IMR-90 (cell line): ENCODE measurements around the gene SRSF2. TPM values are rescaled to one million over a fixed set of nuclear protein-coding genes. Genes with fewer than 3 reads are reported as not detected.
A peak's percentile ranks its signal among the peaks of the same experiment; 100 is the strongest.

ENCODE experiments used
- ATAC-seq: fragments of 200-7000 bp; cut with Tn5 transposase; 2 replicates; pipeline ENCODE4 v1.9.1; 2020; ENCODE audit warnings: low read depth, mild to moderate bottlenecking, moderate library complexity
- BruUV-seq: library from RNA; stranded (reverse); fragments of 400-500 nt; replicated peaks from 2 replicates; lab custom pipeline; 2021; lab: Mats Ljungman, UMichigan
- CTCF ChIA-PET: fragments of 300-600 bp; formaldehyde crosslinking; extraction: SDS; loops from one replicate; lab custom pipeline; 2021; ENCODE audit warnings: antibody characterized with exemption; lab: Yijun Ruan, JAX
- POLR2A ChIA-PET: fragments of 300-600 bp; sonication (Branson Sonifier 250); formaldehyde crosslinking; loops from one replicate; lab custom pipeline; 2022; ENCODE audit warnings: antibody characterized with exemption; ENCODE audit not compliant: unreplicated experiment; lab: Charles Lee
- DNase-seq: peaks from one replicate; pipeline ENCODE4 v3.0.0; 2013
- H2AFZ ChIP-seq: replicated peaks from 2 replicates; pipeline ENCODE3; 2013; ENCODE audit warnings: low read length, mild to moderate bottlenecking; ENCODE audit not compliant: poor library complexity
- H2AK5ac ChIP-seq: 2 replicates; pipeline ENCODE4 v1.6.1; 2013; ENCODE audit warnings: low read depth, low read length, inconsistent platforms
- H2AK9ac ChIP-seq: replicated peaks from 2 replicates; pipeline ENCODE3; 2013; ENCODE audit warnings: mild to moderate bottlenecking, low read depth, low read length, moderate library complexity; ENCODE audit not compliant: poor library complexity
- H2BK120ac ChIP-seq: 2 replicates; pipeline ENCODE4 v1.6.1; 2013; ENCODE audit warnings: low read depth, low read length, inconsistent platforms
- H2BK15ac ChIP-seq: 3 replicates; pipeline ENCODE4 v1.6.1; 2013; ENCODE audit warnings: low read depth, low read length, inconsistent platforms
- H2BK20ac ChIP-seq: 2 replicates; pipeline ENCODE4 v1.6.1; 2013; ENCODE audit warnings: low read depth, mild to moderate bottlenecking, inconsistent platforms, low read length, moderate library complexity
- H2BK5ac ChIP-seq: 2 replicates; pipeline ENCODE4 v1.6.1; 2013; ENCODE audit warnings: mild to moderate bottlenecking, low read depth, low read length, inconsistent platforms; ENCODE audit not compliant: poor library complexity, severe bottlenecking
- H3K14ac ChIP-seq: replicated peaks from 2 replicates; pipeline ENCODE4 v1.6.1; 2013; ENCODE audit warnings: low read depth, low read length, inconsistent platforms
- H3K18ac ChIP-seq: 2 replicates; pipeline ENCODE4 v1.6.1; 2013; ENCODE audit warnings: low read depth, low read length, control low read depth
- H3K23ac ChIP-seq: 2 replicates; pipeline ENCODE4 v1.6.1; 2013; ENCODE audit warnings: low read depth, low read length, inconsistent platforms
- H3K27ac ChIP-seq: 2 replicates; pipeline ENCODE4 v1.5.1; 2013; ENCODE audit warnings: mild to moderate bottlenecking, control low read depth, low read length; ENCODE audit not compliant: insufficient read depth
- H3K27me3 ChIP-seq: 2 replicates; pipeline ENCODE4 v1.6.1; 2013; ENCODE audit warnings: low read length; ENCODE audit not compliant: control insufficient read depth, insufficient read depth
- H3K36me3 ChIP-seq: 2 replicates; pipeline ENCODE4 v1.6.1; 2013; ENCODE audit warnings: low read length, mixed read lengths; ENCODE audit not compliant: control insufficient read depth, insufficient read depth
- H3K4ac ChIP-seq: 2 replicates; pipeline ENCODE4 v1.6.1; 2013; ENCODE audit warnings: low read depth, low read length, inconsistent platforms
- H3K4me1 ChIP-seq: 2 replicates; pipeline ENCODE4 v1.6.1; 2013; ENCODE audit warnings: low read length, mixed read lengths; ENCODE audit not compliant: control insufficient read depth, insufficient read depth
- H3K4me2 ChIP-seq: 2 replicates; pipeline ENCODE4 v1.6.1; 2013; ENCODE audit warnings: low read depth, mild to moderate bottlenecking, control low read depth, low read length, moderate library complexity
- H3K4me3 ChIP-seq: 2 replicates; pipeline ENCODE4 v1.5.1; 2013; ENCODE audit warnings: low read depth, mild to moderate bottlenecking, control low read depth, low read length, moderate library complexity; ENCODE audit not compliant: insufficient read depth
- H3K56ac ChIP-seq: 2 replicates; pipeline ENCODE4 v1.6.1; 2013; ENCODE audit warnings: low read length, inconsistent platforms; ENCODE audit not compliant: insufficient read depth; ENCODE audit errors: extremely low read depth
- H3K79me1 ChIP-seq, 2 experiments: 2 replicates each; pipeline ENCODE4 v1.6.1; 2013; ENCODE audit warnings: low read length in 2 of 2, inconsistent platforms in 1 of 2, low read depth in 1 of 2
- H3K9ac ChIP-seq: 2 replicates; pipeline ENCODE4 v1.6.1; 2013; ENCODE audit warnings: low read depth, low read length, control low read depth
- H3K9me1 ChIP-seq: 2 replicates; pipeline ENCODE4 v1.6.1; 2013; ENCODE audit warnings: low read length, inconsistent platforms; ENCODE audit not compliant: insufficient read depth
- H3K9me3 ChIP-seq: 2 replicates; pipeline ENCODE4 v1.6.1; 2013; ENCODE audit warnings: low read length; ENCODE audit not compliant: control insufficient read depth, insufficient read depth
- H4K20me1 ChIP-seq: 2 replicates; pipeline ENCODE4 v1.6.1; 2013; ENCODE audit warnings: low read length, inconsistent platforms; ENCODE audit not compliant: insufficient read depth
- H4K5ac ChIP-seq: 2 replicates; pipeline ENCODE4 v1.6.1; 2013; ENCODE audit warnings: mild to moderate bottlenecking, low read depth, low read length, control low read depth
- H4K8ac ChIP-seq, 2 experiments: 2 replicates each; pipeline ENCODE4 v1.6.1; 2013; ENCODE audit warnings: low read depth in 2 of 2, low read length in 2 of 2, control low read depth in 1 of 2, inconsistent platforms in 1 of 2
- H4K91ac ChIP-seq: 2 replicates; pipeline ENCODE4 v1.6.1; 2013; ENCODE audit warnings: low read depth, low read length, inconsistent platforms; ENCODE audit not compliant: insufficient read depth
- CEBPB ChIP-seq: IDR thresholded peaks from 2 replicates; pipeline ENCODE4 v1.6.1; 2012; ENCODE audit warnings: low read depth, low read length, improper control_type of control experiment
- FOS ChIP-seq: fragments of 150-350 bp; IDR thresholded peaks from 2 replicates; pipeline ENCODE4 v1.6.1; 2016; ENCODE audit warnings: low read depth, low read length
- MAFK ChIP-seq: IDR thresholded peaks from 2 replicates; pipeline ENCODE4 v1.6.1; 2012; ENCODE audit warnings: low read depth, low read length, improper control_type of control experiment
- MAZ ChIP-seq: IDR thresholded peaks from 2 replicates; pipeline ENCODE4 v1.6.1; 2012; ENCODE audit warnings: low read depth, mild to moderate bottlenecking, low read length, improper control_type of control experiment, moderate library complexity, borderline replicate concordance
- MXI1 ChIP-seq: IDR thresholded peaks from 2 replicates; pipeline ENCODE4 v1.6.1; 2012; ENCODE audit warnings: low read depth, mild to moderate bottlenecking, low read length, moderate library complexity, borderline replicate concordance
- NFE2L2 ChIP-seq: fragments of 150-350 bp; IDR thresholded peaks from 2 replicates; pipeline ENCODE4 v1.6.1; 2016; ENCODE audit warnings: low read depth, mild to moderate bottlenecking, low read length
- POLR2A ChIP-seq: IDR thresholded peaks from 2 replicates; pipeline ENCODE4 v1.6.1; 2012; ENCODE audit warnings: mild to moderate bottlenecking, low read depth, low read length
- RAD21 ChIP-seq: IDR thresholded peaks from 2 replicates; pipeline ENCODE4 v1.6.1; 2012; ENCODE audit warnings: low read length, improper control_type of control experiment
- RFX5 ChIP-seq: IDR thresholded peaks from 2 replicates; pipeline ENCODE4 v1.8.0; 2012; ENCODE audit warnings: low read depth, mild to moderate bottlenecking, low read length, moderate library complexity
- SMC3 ChIP-seq: fragments of 150-350 bp; IDR thresholded peaks from 2 replicates; pipeline ENCODE4 v1.6.1; 2016; ENCODE audit warnings: low read depth, mild to moderate bottlenecking, antibody characterized with exemption, low read length, moderate library complexity
- WGBS, 2 experiments: methylation state at CpG; one replicate each; pipeline versions ENCODE4 v1.1.5 to v1.1.7; 2013; ENCODE audit warnings: missing lambda C conversion rate in 2 of 2; ENCODE audit not compliant: insufficient read length in 1 of 2; ENCODE audit errors: extremely low coverage in 2 of 2; 5-methylcytosine and 5-hydroxymethylcytosine counted together
- dilution Hi-C: fragments of 300-500 bp; cut with HindIII; formaldehyde crosslinking; loops from one replicate; pipeline ENCODE4 v1.14.3; 2018; ENCODE audit warnings: low sequenced_read_pairs; ENCODE audit not compliant: unreplicated experiment
- in situ Hi-C: fragments of 300-500 bp; cut with MboI; formaldehyde crosslinking; loops from 3 replicates; pipeline ENCODE4 v1.14.3; 2019; ENCODE audit warnings: low sequenced_read_pairs, inconsistent platforms, mixed read lengths
- intact Hi-C: fragments of 100-400 bp; cut with micrococcal nuclease; formaldehyde crosslinking; loops from 2 replicates; pipeline ENCODE4 v1.10.0; 2022
- polyA plus RNA-seq, 3 experiments: library from polyadenylated mRNA; depleted of rRNA; stranded (reverse); fragments of >200 nt; gene quantifications; 2 replicates each; pipeline ENCODE4 v1.2.3, GENCODE V29; 2012; ENCODE audit warnings: low replicate concordance in 1 of 3
- total RNA-seq: library from RNA; depleted of rRNA; stranded (reverse); fragments of >200 nt; gene quantifications from 2 replicates; pipeline ENCODE4 v1.2.3, GENCODE V29; 2012
- TF ChIP-seq, protein P1 (sequence below): fragments of 150-350 bp; IDR thresholded peaks from 2 replicates; pipeline ENCODE4 v1.6.1; 2017; ENCODE audit warnings: mild to moderate bottlenecking, antibody characterized with exemption, low read length, low read depth
- TF ChIP-seq, protein P2 (sequence below): conservative IDR thresholded peaks from 2 replicates; pipeline ENCODE4 v1.5.1; 2012; ENCODE audit warnings: mild to moderate bottlenecking, low read depth, low read length, improper control_type of control experiment

The SRSF2 gene
- total and polyA plus RNA-seq, 2 of the 4 experiments (the other 2 are of a cell fraction): 98.0 to 296 TPM

GRCh38 chr17:76726776-76727718, 10.1 kb downstream of the SRSF2 start, which contains the start of gene METTL23:
METTL23 (plus strand) TSS chr17:76726839; CDS start chr17:76729711, 2,872 bp downstream.
- dilution Hi-C loops: no loop called here
- Histone ChIP-seq H3K4me2 (peak within 1 kb of the TSS; percentile 92), H3K23ac (peak within 1 kb of the TSS; percentile 88), H2BK15ac (peak within 1 kb of the TSS; percentile 34; the same call in 1 of the 3 replicates), H2AFZ (peak within 1 kb of the TSS; percentile 97), H2BK20ac (no peak within 1 kb of the TSS), H3K27me3 (no peaks in the 10 kb centered on the region), H2BK120ac (peak within 1 kb of the TSS; percentile 67; the same call in 1 of the 2 replicates), H3K56ac (peak within 1 kb of the TSS; percentile 89), H4K8ac (peak within 1 kb of the TSS; percentile 68 to 92), H3K4me1 (peaks cover 6% of the 10 kb centered on the region), H2AK5ac (peak within 1 kb of the TSS; percentile 93), H3K9ac (peak within 1 kb of the TSS; percentile 94), H3K4me3 (peak within 1 kb of the TSS; percentile 81), H3K79me1 (peaks cover 17 to 63% of the 10 kb centered on the region in 2 experiments), H3K18ac (peak within 1 kb of the TSS; percentile 70; the same call in 1 of the 2 replicates), H3K36me3 (peaks cover 24% of the 10 kb centered on the region), H4K5ac (peak within 1 kb of the TSS; percentile 55), H3K4ac (peak within 1 kb of the TSS; percentile 95), H3K27ac (peak within 1 kb of the TSS; percentile 95), H4K20me1 (peaks cover 36% of the 10 kb centered on the region), H3K9me3 (no peaks in the 10 kb centered on the region), H3K14ac (peak within 1 kb of the TSS; percentile 94), H4K91ac (peak within 1 kb of the TSS; percentile 95), H3K9me1 (0 out of 2 replicates have a peak, but pooled peaks cover 2% of the 10 kb centered on the region), H2BK5ac (peak within 1 kb of the TSS; percentile 94), H2AK9ac (peak within 1 kb of the TSS; percentile 100)
- in situ Hi-C loops: no loop called here
- POLR2A ChIA-PET: interaction anchor here (0.6 to 0.9 kb wide), 2 partner anchors 10 to 134 kb away, joined by 3 read pairs; no protein-coding TSS in a partner anchor
- peak; percentile 52 for ATAC-seq
- CTCF ChIA-PET: interaction anchor here (0.6 kb wide), 1 partner anchor 31 kb away, joined by 3 read pairs; no protein-coding TSS in a partner anchor
- BruUV-seq: TSS peak; percentile 62
- WGBS, 2 experiments: 5% methylated on average over 12 of the region's 71 CpGs; no CpG with 5 or more reads in 1 of the 2 experiments
- intact Hi-C loops: loop anchor here (1.0 to 2.0 kb wide), 3 partner anchors 8 to 340 kb away; no protein-coding TSS in a partner anchor
- DNase-seq: peak; percentile 77
- TF ChIP-seq, protein P1, sequence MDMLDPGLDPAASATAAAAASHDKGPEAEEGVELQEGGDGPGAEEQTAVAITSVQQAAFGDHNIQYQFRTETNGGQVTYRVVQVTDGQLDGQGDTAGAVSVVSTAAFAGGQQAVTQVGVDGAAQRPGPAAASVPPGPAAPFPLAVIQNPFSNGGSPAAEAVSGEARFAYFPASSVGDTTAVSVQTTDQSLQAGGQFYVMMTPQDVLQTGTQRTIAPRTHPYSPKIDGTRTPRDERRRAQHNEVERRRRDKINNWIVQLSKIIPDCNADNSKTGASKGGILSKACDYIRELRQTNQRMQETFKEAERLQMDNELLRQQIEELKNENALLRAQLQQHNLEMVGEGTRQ: peak; percentile 65; the same call in 1 of the 2 replicates
- TF ChIP-seq RFX5: no peak
- TF ChIP-seq RAD21: peak; percentile 45
- TF ChIP-seq POLR2A: peak; percentile 93
- TF ChIP-seq MAZ: peak; percentile 51; the same call in 1 of the 2 replicates
- TF ChIP-seq MAFK: no peak
- TF ChIP-seq NFE2L2: no peak
- peak; percentile 41; the same call in 1 of the 2 replicates for TF ChIP-seq SMC3
- TF ChIP-seq, protein P2, sequence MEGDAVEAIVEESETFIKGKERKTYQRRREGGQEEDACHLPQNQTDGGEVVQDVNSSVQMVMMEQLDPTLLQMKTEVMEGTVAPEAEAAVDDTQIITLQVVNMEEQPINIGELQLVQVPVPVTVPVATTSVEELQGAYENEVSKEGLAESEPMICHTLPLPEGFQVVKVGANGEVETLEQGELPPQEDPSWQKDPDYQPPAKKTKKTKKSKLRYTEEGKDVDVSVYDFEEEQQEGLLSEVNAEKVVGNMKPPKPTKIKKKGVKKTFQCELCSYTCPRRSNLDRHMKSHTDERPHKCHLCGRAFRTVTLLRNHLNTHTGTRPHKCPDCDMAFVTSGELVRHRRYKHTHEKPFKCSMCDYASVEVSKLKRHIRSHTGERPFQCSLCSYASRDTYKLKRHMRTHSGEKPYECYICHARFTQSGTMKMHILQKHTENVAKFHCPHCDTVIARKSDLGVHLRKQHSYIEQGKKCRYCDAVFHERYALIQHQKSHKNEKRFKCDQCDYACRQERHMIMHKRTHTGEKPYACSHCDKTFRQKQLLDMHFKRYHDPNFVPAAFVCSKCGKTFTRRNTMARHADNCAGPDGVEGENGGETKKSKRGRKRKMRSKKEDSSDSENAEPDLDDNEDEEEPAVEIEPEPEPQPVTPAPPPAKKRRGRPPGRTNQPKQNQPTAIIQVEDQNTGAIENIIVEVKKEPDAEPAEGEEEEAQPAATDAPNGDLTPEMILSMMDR: peak; percentile 65
- no peak for TF ChIP-seq FOS
- TF ChIP-seq CEBPB: no peak
- TF ChIP-seq MXI1: peak; percentile 87
